ENCODE measurements around the gene DAPK1.

Gene DAPK1

GRCh38 chr9:87749335-87750035 lies 251.8 kb downstream of the DAPK1 start:
- Histone ChIP-seq H3K36me3 (ENCODE audit: control insufficient read depth in 1 of 2, insufficient read depth in 2 of 2, low read length in 2 of 2) (no peaks in the 10 kb centered on the region), H3K27ac (ENCODE audit: low read depth, low read length) (no peak overlapping the region)

GRCh38 chr9:87750726-87751125 lies 253.1 kb downstream of the DAPK1 start:
- H3K9ac ChIP-seq (ENCODE audit: low read depth in 1 of 2, low read length in 2 of 2): no peak overlapping the region
- no peaks in the 10 kb centered on the region for H3K4me1 ChIP-seq (ENCODE audit: control insufficient read depth in 1 of 2, insufficient read depth in 2 of 2, low read length in 2 of 2)
- peaks cover 0 to 3% of the 10 kb centered on the region in 2 donors for H3K27me3 ChIP-seq (ENCODE audit: control insufficient read depth in 1 of 2, insufficient read depth in 2 of 2, low read length in 2 of 2)
- no peak overlapping the region for H3K27ac ChIP-seq (ENCODE audit: low read depth, low read length)
- no peak overlapping the region for H3K4me3 ChIP-seq (ENCODE audit: low read depth in 1 of 2, low read length in 2 of 2)
- peaks cover 2 to 5% of the 10 kb centered on the region in 2 donors for H3K9me3 ChIP-seq (ENCODE audit: control insufficient read depth in 1 of 2, low read length in 2 of 2)
- no peaks in the 10 kb centered on the region for H3K36me3 ChIP-seq (ENCODE audit: control insufficient read depth in 1 of 2, insufficient read depth in 2 of 2, low read length in 2 of 2)

More at GRCh38 chr9:87749335-87750035, 251.8 kb downstream of the DAPK1 start:
- Histone ChIP-seq H3K9me3 (ENCODE audit: control insufficient read depth in 1 of 2, low read length in 2 of 2) (peaks cover 2 to 5% of the 10 kb centered on the region in 2 donors), H3K9ac (ENCODE audit: low read depth in 1 of 2, low read length in 2 of 2) (no peak overlapping the region), H3K4me3 (ENCODE audit: low read depth in 1 of 2, low read length in 2 of 2) (no peak overlapping the region), H3K27me3 (ENCODE audit: control insufficient read depth in 1 of 2, insufficient read depth in 2 of 2, low read length in 2 of 2) (peaks cover 0 to 3% of the 10 kb centered on the region in 2 donors), H3K4me1 (ENCODE audit: control insufficient read depth in 1 of 2, insufficient read depth in 2 of 2, low read length in 2 of 2) (no peaks in the 10 kb centered on the region)

GRCh38 chr9:87751423-87751822 lies 253.8 kb downstream of the DAPK1 start:
- H3K4me1 ChIP-seq (ENCODE audit: control insufficient read depth in 1 of 2, insufficient read depth in 2 of 2, low read length in 2 of 2): no peaks in the 10 kb centered on the region
- peaks cover 2 to 5% of the 10 kb centered on the region in 2 donors for H3K9me3 ChIP-seq (ENCODE audit: control insufficient read depth in 1 of 2, low read length in 2 of 2)
- no peak overlapping the region for H3K27ac ChIP-seq (ENCODE audit: low read depth, low read length)
- peaks cover 0 to 3% of the 10 kb centered on the region in 2 donors for H3K27me3 ChIP-seq (ENCODE audit: control insufficient read depth in 1 of 2, insufficient read depth in 2 of 2, low read length in 2 of 2)
- H3K36me3 ChIP-seq (ENCODE audit: control insufficient read depth in 1 of 2, insufficient read depth in 2 of 2, low read length in 2 of 2): no peaks in the 10 kb centered on the region
- H3K9ac ChIP-seq (ENCODE audit: low read depth in 1 of 2, low read length in 2 of 2): no peak overlapping the region
- H3K4me3 ChIP-seq (ENCODE audit: low read depth in 1 of 2, low read length in 2 of 2): no peak overlapping the region

- H3K9me3 ChIP-seq (ENCODE audit: control insufficient read depth in 1 of 2, low read length in 2 of 2): peaks cover 2 to 5% of the 10 kb centered on the region in 2 donors
- no peak overlapping the region for H3K9ac ChIP-seq (ENCODE audit: low read depth in 1 of 2, low read length in 2 of 2)
- no peaks in the 10 kb centered on the region for H3K4me1 ChIP-seq (ENCODE audit: control insufficient read depth in 1 of 2, insufficient read depth in 2 of 2, low read length in 2 of 2)
- H3K27ac ChIP-seq (ENCODE audit: low read depth, low read length): no peak overlapping the region
- no peak overlapping the region for H3K4me3 ChIP-seq (ENCODE audit: low read depth in 1 of 2, low read length in 2 of 2)
- no peaks in the 10 kb centered on the region for H3K36me3 ChIP-seq (ENCODE audit: control insufficient read depth in 1 of 2, insufficient read depth in 2 of 2, low read length in 2 of 2)
- H3K27me3 ChIP-seq (ENCODE audit: control insufficient read depth in 1 of 2, insufficient read depth in 2 of 2, low read length in 2 of 2): peaks cover 0 to 3% of the 10 kb centered on the region in 2 donors
Observed at GRCh38 chr9:87751868-87752267, 254.2 kb downstream of the DAPK1 start.

DNA sequence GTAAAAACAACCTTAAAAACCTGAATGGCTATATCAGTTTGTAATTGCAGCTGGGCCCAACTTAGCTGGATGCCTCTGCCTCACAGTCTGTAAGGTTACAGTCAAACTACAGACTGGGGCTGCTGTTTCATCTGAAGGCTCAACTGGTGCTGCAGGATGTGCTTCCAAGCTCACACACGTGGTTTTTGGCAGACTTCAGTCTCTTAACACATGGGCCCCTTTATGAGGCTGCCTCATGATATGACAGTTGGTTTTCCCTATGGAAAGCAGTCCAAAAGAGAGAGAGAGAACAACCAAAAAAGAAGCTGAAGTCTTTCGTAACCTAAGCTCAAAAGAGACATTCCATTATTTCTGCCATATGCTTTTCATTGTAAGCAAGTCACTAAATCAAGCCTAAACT lies 255.6 kb downstream of the DAPK1 start:
- Histone ChIP-seq H3K27me3 (ENCODE audit: control insufficient read depth in 1 of 2, insufficient read depth in 2 of 2, low read length in 2 of 2) (no peaks in the 10 kb centered on the region), H3K4me3 (ENCODE audit: low read depth in 1 of 2, low read length in 2 of 2) (no peak overlapping the region), H3K4me1 (ENCODE audit: control insufficient read depth in 1 of 2, insufficient read depth in 2 of 2, low read length in 2 of 2) (no peaks in the 10 kb centered on the region), H3K9ac (ENCODE audit: low read depth in 1 of 2, low read length in 2 of 2) (no peak overlapping the region), H3K36me3 (ENCODE audit: control insufficient read depth in 1 of 2, insufficient read depth in 2 of 2, low read length in 2 of 2) (no peaks in the 10 kb centered on the region), H3K27ac (ENCODE audit: low read depth, low read length) (no peak overlapping the region), H3K9me3 (ENCODE audit: control insufficient read depth in 1 of 2, low read length in 2 of 2) (peaks cover 2 to 5% of the 10 kb centered on the region in 2 donors)
